Measurements from ENCODE around the gene DLGAP3.

DNA sequence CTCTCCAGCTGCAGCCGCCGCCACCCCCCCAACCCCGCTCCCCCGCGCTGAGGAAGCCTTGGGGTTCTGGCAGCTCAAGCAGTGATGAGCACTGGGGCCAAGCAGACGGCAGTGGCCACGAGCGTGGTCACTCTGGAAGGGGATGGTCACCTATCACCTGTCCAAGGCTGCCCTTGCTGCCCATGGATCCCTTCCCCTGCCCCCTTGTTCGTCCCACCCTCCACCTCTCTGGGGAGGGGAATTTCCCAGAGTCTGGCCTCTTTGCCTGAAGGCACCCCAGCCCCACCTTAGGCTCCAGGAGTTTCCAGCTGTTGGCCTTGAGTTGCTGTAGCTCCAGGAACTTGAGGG is 62.7 kb downstream of the DLGAP3 start:
- no peak for TF ChIP-seq CTCF (IDR thresholded peaks at IDR 0.05)
- no peak for TF ChIP-seq POLR2A (IDR thresholded peaks at IDR 0.05; ENCODE audit: low read depth)
- no peak for TF ChIP-seq POLR2AphosphoS5 (IDR thresholded peaks at IDR 0.05)

All from esophagus muscularis mucosa (tissue), 3 donors.